Measurements from ENCODE around the gene GPC6. TPM values are rescaled to one million over a fixed set of nuclear protein-coding genes. Genes with fewer than 3 reads are reported as not detected.

Gene GPC6
- polyA plus RNA-seq, 1 donor (not counting 4 experiments of a cell fraction or from before 2014, with no cell fraction given) = 0.42 TPM

GRCh38 chr13:93328943-93329342 is 102.3 kb downstream of the GPC6 start:
- Histone ChIP-seq H3K4me2 (ENCODE audit: control insufficient read depth, extremely low read depth, insufficient read depth, low read depth, low read length) (no peak overlapping the region), H3K9me3 (ENCODE audit: control insufficient read depth, low read depth, low read length) (no peaks in the 10 kb centered on the region), H3K27me3 (ENCODE audit: control insufficient read depth, extremely low read depth, insufficient read depth, low read length) (no peaks in the 10 kb centered on the region), H3K27ac (ENCODE audit: control insufficient read depth, insufficient read depth, low read length) (no peak overlapping the region), H2AFZ (ENCODE audit: control insufficient read depth, low read length) (no peak overlapping the region), H3K36me3 (ENCODE audit: control insufficient read depth in 2 of 2, extremely low read depth in 1 of 2, insufficient read depth in 2 of 2, low read length in 2 of 2) (no peaks in the 10 kb centered on the region), H3K9ac (ENCODE audit: control insufficient read depth, extremely low read depth, insufficient read depth, low read length) (no peak overlapping the region), H3K9me1 (ENCODE audit: control insufficient read depth, extremely low read depth, insufficient read depth, low read length) (no peaks in the 10 kb centered on the region), H3K4me3 (ENCODE audit: control insufficient read depth in 2 of 3, extremely low read depth in 1 of 3, insufficient read depth in 2 of 3, low read depth in 1 of 3, low read length in 3 of 3) (no peak overlapping the region), H3K79me2 (ENCODE audit: control insufficient read depth, insufficient read depth, low read length) (no peaks in the 10 kb centered on the region), H4K20me1 (ENCODE audit: control insufficient read depth, extremely low read depth, insufficient read depth, low read length) (no peaks in the 10 kb centered on the region), H3K4me1 (ENCODE audit: control insufficient read depth, extremely low read depth, insufficient read depth, low read length) (no peaks in the 10 kb centered on the region)
- TF ChIP-seq EZH2 (IDR thresholded peaks at IDR 0.05; ENCODE audit: low read length) = no peak
- no peak for TF ChIP-seq CTCF (optimal IDR thresholded peaks at IDR 0.05 in 1 of 3, IDR thresholded peaks at IDR 0.05 in 1 of 3, conservative IDR thresholded peaks at IDR 0.05 in 1 of 3; ENCODE audit: extremely low read depth in 1 of 3, insufficient read depth in 2 of 3, low read length in 3 of 3)
- dilution Hi-C loops (cut with MboI; ENCODE audit: extremely low pct_ligation_motif_present, low sequenced_read_pairs) = no loop called here
- no peak for DNase-seq (ENCODE audit: low read depth, low spot score)
- FAIRE-seq = no peak

- dilution Hi-C loops (cut with MboI; ENCODE audit: extremely low pct_ligation_motif_present, low sequenced_read_pairs) = no loop called here
- TF ChIP-seq EZH2 (IDR thresholded peaks at IDR 0.05; ENCODE audit: low read length) (no peak), CTCF (optimal IDR thresholded peaks at IDR 0.05 in 1 of 3, IDR thresholded peaks at IDR 0.05 in 1 of 3, conservative IDR thresholded peaks at IDR 0.05 in 1 of 3; ENCODE audit: extremely low read depth in 1 of 3, insufficient read depth in 2 of 3, low read length in 3 of 3) (no peak)
- FAIRE-seq (no peak), DNase-seq (ENCODE audit: low read depth, low spot score) (no peak)
- Histone ChIP-seq H3K27ac (ENCODE audit: control insufficient read depth, insufficient read depth, low read length) (no peak overlapping the region), H3K4me2 (ENCODE audit: control insufficient read depth, extremely low read depth, insufficient read depth, low read depth, low read length) (no peak overlapping the region), H4K20me1 (ENCODE audit: control insufficient read depth, extremely low read depth, insufficient read depth, low read length) (no peaks in the 10 kb centered on the region), H3K27me3 (ENCODE audit: control insufficient read depth, extremely low read depth, insufficient read depth, low read length) (no peaks in the 10 kb centered on the region), H2AFZ (ENCODE audit: control insufficient read depth, low read length) (no peak overlapping the region), H3K9ac (ENCODE audit: control insufficient read depth, extremely low read depth, insufficient read depth, low read length) (no peak overlapping the region), H3K79me2 (ENCODE audit: control insufficient read depth, insufficient read depth, low read length) (no peaks in the 10 kb centered on the region), H3K9me3 (ENCODE audit: control insufficient read depth, low read depth, low read length) (no peaks in the 10 kb centered on the region), H3K4me3 (ENCODE audit: control insufficient read depth in 2 of 3, extremely low read depth in 1 of 3, insufficient read depth in 2 of 3, low read depth in 1 of 3, low read length in 3 of 3) (no peak overlapping the region), H3K9me1 (ENCODE audit: control insufficient read depth, extremely low read depth, insufficient read depth, low read length) (no peaks in the 10 kb centered on the region), H3K36me3 (ENCODE audit: control insufficient read depth in 2 of 2, extremely low read depth in 1 of 2, insufficient read depth in 2 of 2, low read length in 2 of 2) (no peaks in the 10 kb centered on the region), H3K4me1 (ENCODE audit: control insufficient read depth, extremely low read depth, insufficient read depth, low read length) (no peaks in the 10 kb centered on the region)
Observed at GRCh38 chr13:93336728-93337127, 110.1 kb downstream of the GPC6 start.

All from keratinocyte (primary cell).